Measurements from ENCODE around the gene GARS1.

DNA sequence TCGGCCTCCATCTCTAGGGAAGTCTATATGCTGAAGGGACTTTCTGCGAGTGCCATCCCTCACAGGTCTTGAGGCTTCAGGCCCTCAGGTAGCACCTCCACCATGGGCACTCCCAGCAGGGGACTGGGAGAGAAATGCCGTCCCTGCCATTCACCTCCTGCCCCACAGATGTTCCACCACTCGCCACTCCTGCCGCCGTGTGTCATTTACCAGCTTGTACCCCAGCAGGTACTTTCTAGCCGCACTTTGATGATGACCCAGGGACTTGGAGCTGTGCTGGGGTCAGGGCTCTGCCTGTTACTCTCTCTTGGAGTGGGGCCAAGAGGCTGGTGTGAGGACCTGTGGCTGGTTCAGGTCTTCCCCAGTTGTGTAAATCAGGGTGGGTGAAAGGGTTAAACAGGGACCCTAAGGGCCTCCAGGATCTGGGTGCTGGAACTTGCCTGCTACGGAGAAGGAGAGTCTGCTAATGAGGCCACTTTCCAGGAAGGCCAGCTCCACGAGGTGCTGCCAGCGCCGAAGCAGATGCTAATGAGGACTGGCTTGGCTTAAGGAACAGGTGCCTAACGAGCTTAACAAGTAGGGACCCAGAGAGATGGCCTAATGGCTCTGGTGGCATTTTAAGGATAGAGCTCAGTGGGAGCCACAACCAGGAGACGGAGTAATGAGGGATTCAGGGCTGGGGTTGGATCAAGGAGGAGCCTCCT lies 55.2 kb downstream of the GARS1 start:
- no peak for TF ChIP-seq EZH2 (IDR thresholded peaks at IDR 0.05; ENCODE audit: low read depth)
- TF ChIP-seq, protein P1, sequence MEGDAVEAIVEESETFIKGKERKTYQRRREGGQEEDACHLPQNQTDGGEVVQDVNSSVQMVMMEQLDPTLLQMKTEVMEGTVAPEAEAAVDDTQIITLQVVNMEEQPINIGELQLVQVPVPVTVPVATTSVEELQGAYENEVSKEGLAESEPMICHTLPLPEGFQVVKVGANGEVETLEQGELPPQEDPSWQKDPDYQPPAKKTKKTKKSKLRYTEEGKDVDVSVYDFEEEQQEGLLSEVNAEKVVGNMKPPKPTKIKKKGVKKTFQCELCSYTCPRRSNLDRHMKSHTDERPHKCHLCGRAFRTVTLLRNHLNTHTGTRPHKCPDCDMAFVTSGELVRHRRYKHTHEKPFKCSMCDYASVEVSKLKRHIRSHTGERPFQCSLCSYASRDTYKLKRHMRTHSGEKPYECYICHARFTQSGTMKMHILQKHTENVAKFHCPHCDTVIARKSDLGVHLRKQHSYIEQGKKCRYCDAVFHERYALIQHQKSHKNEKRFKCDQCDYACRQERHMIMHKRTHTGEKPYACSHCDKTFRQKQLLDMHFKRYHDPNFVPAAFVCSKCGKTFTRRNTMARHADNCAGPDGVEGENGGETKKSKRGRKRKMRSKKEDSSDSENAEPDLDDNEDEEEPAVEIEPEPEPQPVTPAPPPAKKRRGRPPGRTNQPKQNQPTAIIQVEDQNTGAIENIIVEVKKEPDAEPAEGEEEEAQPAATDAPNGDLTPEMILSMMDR (conservative IDR thresholded peaks at IDR 0.05), result no peak
